SK-N-SH (cell line): Measurements from ENCODE around the gene FRK. TPM values are rescaled to one million over a fixed set of nuclear protein-coding genes. Genes with fewer than 3 reads are reported as not detected.

Source experiments
- CTCF ChIA-PET: fragments of 300-600, 350-600 bp; formaldehyde crosslinking; extraction: SDS; loops from one replicate; lab custom pipeline; 2021; lab: Yijun Ruan, JAX
- POLR2A ChIA-PET: fragments of 350-600 bp; sonication (Branson Sonifier 250); formaldehyde crosslinking; extraction: SDS; loops from one replicate; lab custom pipeline; 2020; ENCODE audit warnings: antibody characterized with exemption, inconsistent platforms; lab: Yijun Ruan, JAX
- DNase-seq: peaks from one replicate; pipeline ENCODE4 v3.0.0; 2012
- H2AFZ ChIP-seq: fragments of 200-600 bp; sonication (generic); 2 replicates; pipeline ENCODE4 v1.8.1; 2016; ENCODE audit warnings: antibody characterized with exemption, mild to moderate bottlenecking, low read depth
- H3F3A ChIP-seq: fragments of 200-600 bp; sonication (generic); replicated peaks from 2 replicates; pipeline ENCODE3; 2016; ENCODE audit warnings: antibody characterized with exemption, mild to moderate bottlenecking; ENCODE audit not compliant: insufficient read depth
- H3K27ac ChIP-seq, 2 experiments: fragments of 200-500 bp in 1 of 2; fragments of 200-600 bp in 1 of 2; sonication (Bioruptor generic) in 1 of 2; sonication (generic), shearing (Covaris generic) in 1 of 2; 2 replicates each; pipeline versions ENCODE4 v1.5.1 to v1.6.1; 2014 to 2016; ENCODE audit warnings: low read depth in 2 of 2, inconsistent platforms in 1 of 2, low read length in 1 of 2, mild to moderate bottlenecking in 1 of 2, mixed read lengths in 1 of 2
- H3K27me3 ChIP-seq: fragments of 200-600 bp; sonication (generic), shearing (Covaris generic); 2 replicates; pipeline ENCODE4 v1.6.1; 2016; ENCODE audit warnings: mixed run types; ENCODE audit not compliant: insufficient read depth
- H3K36me3 ChIP-seq, 2 experiments: fragments of 200-500 bp in 1 of 2; fragments of 200-600 bp in 1 of 2; sonication (Bioruptor generic) in 1 of 2; sonication (generic) in 1 of 2; replicated peaks in 1 of 2; 2 replicates each; pipeline versions ENCODE3 to v1.5.1; 2014 to 2016; ENCODE audit warnings: low read length in 1 of 2, mild to moderate bottlenecking in 1 of 2; ENCODE audit not compliant: insufficient read depth in 2 of 2, control insufficient read depth in 1 of 2
- H3K4me1 ChIP-seq, 2 experiments: fragments of 200-500 bp in 1 of 2; fragments of 200-600 bp in 1 of 2; sonication (Bioruptor generic) in 1 of 2; sonication (generic), shearing (Covaris generic) in 1 of 2; 2 replicates each; pipeline versions ENCODE4 v1.5.1 to v1.6.1; 2014 to 2016; ENCODE audit warnings: low read depth in 1 of 2, low read length in 1 of 2, mixed run types in 1 of 2; ENCODE audit not compliant: insufficient read depth in 2 of 2, control insufficient read depth in 1 of 2
- H3K4me2 ChIP-seq: fragments of 200-600 bp; sonication (generic), shearing (Covaris generic); 2 replicates; pipeline ENCODE4 v1.6.1; 2017; ENCODE audit warnings: mixed run types
- H3K4me3 ChIP-seq, 2 experiments: fragments of 200-500 bp in 1 of 2; fragments of 200-600 bp in 1 of 2; sonication (Bioruptor generic) in 1 of 2; sonication (generic), shearing (Covaris generic) in 1 of 2; 2 replicates each; pipeline versions ENCODE4 v1.5.1 to v1.8.1; 2014 to 2016; ENCODE audit warnings: low read depth in 2 of 2, inconsistent platforms in 1 of 2, low read length in 1 of 2, mild to moderate bottlenecking in 1 of 2, mixed read lengths in 1 of 2, moderate library complexity in 1 of 2
- H3K79me2 ChIP-seq: fragments of 200-600 bp; sonication (generic); 2 replicates; pipeline ENCODE4 v1.8.1; 2017; ENCODE audit warnings: mild to moderate bottlenecking; ENCODE audit not compliant: insufficient read depth
- H3K9ac ChIP-seq: fragments of 200-600 bp; sonication (generic); 2 replicates; pipeline ENCODE4 v1.6.1; 2017; ENCODE audit warnings: mixed run types
- H3K9me2 ChIP-seq: fragments of 200-600 bp; sonication (generic); 2 replicates; pipeline ENCODE4 v1.6.1; 2017; ENCODE audit warnings: mixed run types
- H3K9me3 ChIP-seq: fragments of 200-600 bp; sonication (generic); 2 replicates; pipeline ENCODE4 v1.6.1; 2017; ENCODE audit warnings: mixed run types, mild to moderate bottlenecking, moderate library complexity
- H4K20me1 ChIP-seq: fragments of 200-600 bp; sonication (generic); 2 replicates; pipeline ENCODE4 v1.6.1; 2017; ENCODE audit warnings: mild to moderate bottlenecking, mixed run types; ENCODE audit not compliant: insufficient read depth
- CHD2 ChIP-seq: fragments of 150-350 bp; IDR thresholded peaks from 2 replicates; pipeline ENCODE4 v1.6.1; 2018; ENCODE audit warnings: low read length; ENCODE audit not compliant: partially characterized antibody
- ELF1 ChIP-seq: IDR thresholded peaks from 2 replicates; pipeline ENCODE4 v1.4.0; 2012
- EP300 ChIP-seq, 2 experiments: IDR thresholded peaks; 2 replicates each; pipeline versions ENCODE4 v1.4.0 to v1.6.1; 2012; ENCODE audit warnings: borderline replicate concordance in 1 of 2, low read depth in 1 of 2, low read length in 1 of 2
- FOSL2 ChIP-seq: IDR thresholded peaks from 2 replicates; pipeline ENCODE4 v1.4.0; 2012; ENCODE audit warnings: low read depth, mild to moderate bottlenecking, moderate library complexity, borderline replicate concordance
- GABPA ChIP-seq: IDR thresholded peaks from 2 replicates; pipeline ENCODE4 v1.4.0; 2012; ENCODE audit warnings: low read depth, mild to moderate bottlenecking
- POLR2AphosphoS5 ChIP-seq: IDR thresholded peaks from 2 replicates; pipeline ENCODE4 v1.6.1; 2012; ENCODE audit warnings: low read depth, low read length
- RAD21 ChIP-seq: IDR thresholded peaks from 2 replicates; pipeline ENCODE4 v1.6.1; 2012; ENCODE audit warnings: mild to moderate bottlenecking, low read length
- RFX5 ChIP-seq: IDR thresholded peaks from 2 replicates; pipeline ENCODE4 v1.6.1; 2012; ENCODE audit warnings: mild to moderate bottlenecking, improper control_type of control experiment, low read length
- TEAD4 ChIP-seq: IDR thresholded peaks from 2 replicates; pipeline ENCODE4 v1.4.0; 2012; ENCODE audit warnings: mild to moderate bottlenecking, borderline replicate concordance; ENCODE audit not compliant: insufficient read depth
- USF1 ChIP-seq: IDR thresholded peaks from 2 replicates; pipeline ENCODE4 v1.4.0; 2012; ENCODE audit warnings: low read depth, borderline replicate concordance
- USF2 ChIP-seq: fragments of 150-350 bp; IDR thresholded peaks from 2 replicates; pipeline ENCODE4 v1.6.1; 2017; ENCODE audit warnings: antibody characterized with exemption, low read length, low read depth, borderline replicate concordance
- WGBS: methylation state at CpG from one replicate; pipeline ENCODE4 v1.1.6; 2017; ENCODE audit warnings: low lambda C conversion rate; 5-methylcytosine and 5-hydroxymethylcytosine counted together
- polyA plus RNA-seq, 3 experiments: library from polyadenylated mRNA; depleted of rRNA; stranded (reverse); fragments of >200 nt; gene quantifications; 2 replicates each; pipeline ENCODE4 v1.2.3, GENCODE V29; 2012
- TF ChIP-seq, protein P1 (sequence below): IDR thresholded peaks from 2 replicates; pipeline ENCODE4 v1.6.1; 2012; ENCODE audit warnings: mild to moderate bottlenecking, low read depth, low read length, moderate library complexity
- TF ChIP-seq, protein P2 (sequence below): fragments of 200-600 bp; sonication (generic); IDR thresholded peaks from 2 replicates; pipeline ENCODE4 v1.6.1; 2017; ENCODE audit warnings: antibody characterized with exemption, mild to moderate bottlenecking, moderate library complexity

FRK gene
- polyA plus RNA-seq, 1 of the 3 experiments (the other 2 are of a cell fraction) = under 0.01 TPM

DNA sequence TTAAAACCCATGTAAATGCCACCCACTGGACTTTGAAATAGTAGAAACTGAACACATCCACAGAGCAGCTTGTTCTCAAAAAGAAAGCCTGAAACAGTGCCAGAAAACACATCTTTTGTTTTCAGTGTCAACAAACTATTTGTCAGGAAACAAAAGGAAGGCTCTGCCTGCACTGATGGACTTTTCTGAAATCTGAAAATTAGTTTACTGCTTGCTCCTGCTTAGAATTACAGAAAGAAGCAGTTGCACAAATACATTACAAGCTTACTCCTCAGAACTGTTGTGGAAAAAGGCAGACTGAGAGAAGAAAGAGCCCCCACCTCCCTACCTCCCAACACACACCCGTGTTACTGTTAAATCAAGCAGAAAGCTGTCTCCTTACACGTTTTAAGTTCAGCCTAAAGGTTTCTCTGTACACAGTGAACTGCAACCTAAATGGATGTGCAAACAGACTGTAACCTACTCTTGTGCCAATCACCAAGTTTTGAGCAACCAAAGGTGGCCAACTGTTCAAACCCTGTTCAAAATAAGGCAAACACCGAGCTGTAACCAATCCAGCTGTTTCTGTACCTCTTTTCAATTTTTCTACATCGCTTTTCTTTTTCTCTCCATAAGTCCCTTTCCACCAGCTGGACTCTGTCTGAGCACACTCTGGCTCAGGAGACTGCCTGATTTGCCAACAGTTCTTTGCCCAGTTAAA is 43.7 kb downstream of the FRK start:
- WGBS = 18% methylated on average over 4 of the region's 4 CpGs
- no peak overlapping the region for H3K4me3 ChIP-seq
- no peaks in the 10 kb centered on the region for H4K20me1 ChIP-seq
- no peaks in the 10 kb centered on the region for H3K9me3 ChIP-seq
- H2AFZ ChIP-seq = no peak overlapping the region
- DNase-seq = no peak
- no peaks in the 10 kb centered on the region; a peak in 2 of 4 replicates for H3K4me1 ChIP-seq
- H3K4me2 ChIP-seq = no peak overlapping the region
- H3K27ac ChIP-seq = no peak overlapping the region
- H3K27me3 ChIP-seq = no peaks in the 10 kb centered on the region
- H3K36me3 ChIP-seq = no peaks in the 10 kb centered on the region
- no peaks in the 10 kb centered on the region for H3F3A ChIP-seq
- no peaks in the 10 kb centered on the region for H3K79me2 ChIP-seq
- TF ChIP-seq, protein P1, sequence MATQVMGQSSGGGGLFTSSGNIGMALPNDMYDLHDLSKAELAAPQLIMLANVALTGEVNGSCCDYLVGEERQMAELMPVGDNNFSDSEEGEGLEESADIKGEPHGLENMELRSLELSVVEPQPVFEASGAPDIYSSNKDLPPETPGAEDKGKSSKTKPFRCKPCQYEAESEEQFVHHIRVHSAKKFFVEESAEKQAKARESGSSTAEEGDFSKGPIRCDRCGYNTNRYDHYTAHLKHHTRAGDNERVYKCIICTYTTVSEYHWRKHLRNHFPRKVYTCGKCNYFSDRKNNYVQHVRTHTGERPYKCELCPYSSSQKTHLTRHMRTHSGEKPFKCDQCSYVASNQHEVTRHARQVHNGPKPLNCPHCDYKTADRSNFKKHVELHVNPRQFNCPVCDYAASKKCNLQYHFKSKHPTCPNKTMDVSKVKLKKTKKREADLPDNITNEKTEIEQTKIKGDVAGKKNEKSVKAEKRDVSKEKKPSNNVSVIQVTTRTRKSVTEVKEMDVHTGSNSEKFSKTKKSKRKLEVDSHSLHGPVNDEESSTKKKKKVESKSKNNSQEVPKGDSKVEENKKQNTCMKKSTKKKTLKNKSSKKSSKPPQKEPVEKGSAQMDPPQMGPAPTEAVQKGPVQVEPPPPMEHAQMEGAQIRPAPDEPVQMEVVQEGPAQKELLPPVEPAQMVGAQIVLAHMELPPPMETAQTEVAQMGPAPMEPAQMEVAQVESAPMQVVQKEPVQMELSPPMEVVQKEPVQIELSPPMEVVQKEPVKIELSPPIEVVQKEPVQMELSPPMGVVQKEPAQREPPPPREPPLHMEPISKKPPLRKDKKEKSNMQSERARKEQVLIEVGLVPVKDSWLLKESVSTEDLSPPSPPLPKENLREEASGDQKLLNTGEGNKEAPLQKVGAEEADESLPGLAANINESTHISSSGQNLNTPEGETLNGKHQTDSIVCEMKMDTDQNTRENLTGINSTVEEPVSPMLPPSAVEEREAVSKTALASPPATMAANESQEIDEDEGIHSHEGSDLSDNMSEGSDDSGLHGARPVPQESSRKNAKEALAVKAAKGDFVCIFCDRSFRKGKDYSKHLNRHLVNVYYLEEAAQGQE = no peak
- no peak for TF ChIP-seq CHD2
- TF ChIP-seq ELF1 = no peak
- TF ChIP-seq USF1 = no peak
- no peak for TF ChIP-seq RAD21
- no peak for TF ChIP-seq RFX5
- TF ChIP-seq GABPA = no peak
- no peak for TF ChIP-seq TEAD4
- TF ChIP-seq, protein P2, sequence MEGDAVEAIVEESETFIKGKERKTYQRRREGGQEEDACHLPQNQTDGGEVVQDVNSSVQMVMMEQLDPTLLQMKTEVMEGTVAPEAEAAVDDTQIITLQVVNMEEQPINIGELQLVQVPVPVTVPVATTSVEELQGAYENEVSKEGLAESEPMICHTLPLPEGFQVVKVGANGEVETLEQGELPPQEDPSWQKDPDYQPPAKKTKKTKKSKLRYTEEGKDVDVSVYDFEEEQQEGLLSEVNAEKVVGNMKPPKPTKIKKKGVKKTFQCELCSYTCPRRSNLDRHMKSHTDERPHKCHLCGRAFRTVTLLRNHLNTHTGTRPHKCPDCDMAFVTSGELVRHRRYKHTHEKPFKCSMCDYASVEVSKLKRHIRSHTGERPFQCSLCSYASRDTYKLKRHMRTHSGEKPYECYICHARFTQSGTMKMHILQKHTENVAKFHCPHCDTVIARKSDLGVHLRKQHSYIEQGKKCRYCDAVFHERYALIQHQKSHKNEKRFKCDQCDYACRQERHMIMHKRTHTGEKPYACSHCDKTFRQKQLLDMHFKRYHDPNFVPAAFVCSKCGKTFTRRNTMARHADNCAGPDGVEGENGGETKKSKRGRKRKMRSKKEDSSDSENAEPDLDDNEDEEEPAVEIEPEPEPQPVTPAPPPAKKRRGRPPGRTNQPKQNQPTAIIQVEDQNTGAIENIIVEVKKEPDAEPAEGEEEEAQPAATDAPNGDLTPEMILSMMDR = no peak
- no peak for TF ChIP-seq EP300 (IDR thresholded peaks at IDR 0.05; ENCODE audit: borderline replicate concordance in 1 of 2, low read depth in 1 of 2, low read length in 1 of 2)
- no peak for TF ChIP-seq POLR2AphosphoS5
- no peak for TF ChIP-seq FOSL2
- no peak for TF ChIP-seq USF2
- no peaks in the 10 kb centered on the region for H3K9me2 ChIP-seq
- H3K9ac ChIP-seq = no peak overlapping the region
- CTCF ChIA-PET = interaction anchor here (3.7 kb wide), 1 partner anchor 79 kb away, joined by 10 read pairs; no protein-coding TSS in a partner anchor
- POLR2A ChIA-PET = no interaction called here
